DMS114 treated with DMSO at 0.1 percent for 48 hours (cell line): ENCODE results near the gene SUFU.

Source experiments
- DNase-seq: peaks from one replicate; lab custom pipeline; 2025; ENCODE audit not compliant: unreplicated experiment; lab: John Stamatoyannopoulos, UW

The SUFU gene

DNA sequence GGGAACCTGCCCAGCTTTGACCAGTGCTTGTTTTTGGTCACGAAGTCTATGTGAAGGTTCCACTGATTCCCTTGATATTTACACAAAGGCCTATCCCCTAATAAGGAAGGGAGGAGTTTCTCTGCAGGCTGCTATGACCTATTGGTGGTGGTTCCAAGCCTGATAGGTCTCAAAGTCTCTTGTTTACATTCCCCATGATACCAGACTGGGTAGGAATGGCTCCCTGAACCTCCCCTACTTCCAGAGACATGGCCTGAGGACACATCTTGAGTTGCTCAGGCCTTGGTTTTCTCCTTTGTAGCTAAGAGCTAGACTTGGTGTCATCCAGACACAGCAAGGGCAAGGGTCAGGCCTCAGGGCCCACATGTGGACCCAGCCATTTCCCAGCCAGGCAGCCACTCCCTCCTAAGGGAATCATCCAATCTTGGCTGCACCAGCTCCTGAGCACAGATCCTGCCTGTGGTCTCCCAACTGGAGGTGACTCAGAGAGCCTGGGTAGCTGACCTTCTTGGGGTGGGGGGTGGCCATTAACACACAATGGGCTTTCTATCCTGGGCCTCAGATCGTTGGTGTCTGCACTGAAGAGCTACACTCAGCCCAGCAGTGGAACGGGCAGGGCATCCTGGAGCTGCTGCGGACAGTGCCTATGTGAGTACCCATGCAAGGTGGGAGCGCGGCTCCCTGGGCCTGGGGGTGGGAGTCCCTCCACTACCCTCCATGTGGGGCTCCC is 89.5 kb downstream of the SUFU start:
- DNase-seq = no peak

DNA sequence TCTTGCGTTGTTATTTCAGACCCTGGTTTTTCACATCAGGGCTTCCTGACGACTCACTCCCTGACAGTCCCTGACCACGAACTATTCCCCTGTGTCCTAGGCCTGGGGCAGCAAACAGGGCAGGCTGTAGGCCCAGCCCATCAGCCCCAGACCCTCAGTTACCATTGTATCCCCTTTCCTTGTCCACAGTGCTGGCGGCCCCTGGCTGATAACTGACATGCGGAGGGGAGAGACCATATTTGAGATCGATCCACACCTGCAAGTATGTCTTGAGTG is 90.0 kb downstream of the SUFU start:
- no peak for DNase-seq

DNA sequence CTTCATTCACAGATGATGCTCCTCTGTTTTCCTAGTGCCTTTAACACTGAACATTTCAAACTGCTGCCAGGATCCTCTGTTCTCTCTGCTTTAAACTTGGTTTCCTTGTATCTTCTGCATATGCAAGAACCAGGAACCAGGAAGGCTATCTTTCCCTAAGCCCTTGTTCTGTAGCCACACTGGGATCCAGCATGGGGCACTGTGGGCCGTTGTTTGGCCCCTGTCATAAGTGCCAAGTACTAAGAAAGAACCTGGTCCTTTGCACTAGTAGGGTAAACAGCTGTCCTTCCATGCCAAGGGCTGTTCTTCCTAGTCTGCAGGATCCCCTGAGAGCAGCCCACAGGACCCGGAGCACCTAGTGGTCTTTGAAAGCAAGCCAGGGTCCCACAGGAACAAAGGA is 91.5 kb downstream of the SUFU start:
- no peak for DNase-seq

DNA sequence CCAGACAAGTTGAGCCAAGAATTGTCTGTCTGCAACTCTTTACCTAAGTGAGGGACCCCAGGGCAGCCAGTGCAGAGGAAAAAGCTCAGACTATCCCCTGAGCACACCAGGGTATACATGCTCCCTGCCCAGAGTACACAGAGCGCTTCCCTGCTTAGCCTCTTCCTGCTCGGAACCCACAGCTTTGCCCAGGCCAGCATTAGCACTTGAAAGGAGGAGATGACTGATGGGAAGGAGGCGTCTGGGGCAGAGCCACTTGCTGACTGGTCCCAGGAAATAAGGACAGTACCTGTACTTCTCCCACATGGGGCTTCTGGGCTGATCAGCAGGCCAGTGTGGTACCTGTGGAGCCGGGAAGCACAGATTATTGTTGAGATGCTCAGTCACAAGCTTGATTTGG is 92.1 kb downstream of the SUFU start:
- DNase-seq = no peak

DNA sequence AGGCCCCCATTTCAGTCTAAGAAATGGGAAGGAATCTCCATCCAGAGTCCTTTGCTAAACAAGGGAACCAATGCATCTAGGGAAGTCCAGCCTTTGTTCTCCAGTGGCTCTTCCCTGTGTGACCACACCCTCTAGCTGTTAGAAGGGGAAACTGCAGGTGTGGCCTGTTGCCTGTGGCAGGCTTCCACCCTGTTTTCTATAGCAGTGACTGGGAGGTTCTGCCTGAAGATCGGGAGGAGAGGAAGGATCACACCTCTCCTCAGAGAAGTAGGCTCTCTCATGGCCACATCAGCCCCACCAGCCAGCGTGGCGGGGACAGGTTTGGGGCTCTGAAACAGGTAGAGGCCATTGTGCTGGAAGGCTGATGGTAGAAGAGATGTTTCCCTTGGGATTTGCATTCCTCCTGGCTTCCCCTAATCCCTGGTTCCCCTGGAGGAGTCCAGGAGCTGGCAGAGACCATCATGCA is 92.8 kb downstream of the SUFU start:
- peak; percentile 58 for DNase-seq

DNA sequence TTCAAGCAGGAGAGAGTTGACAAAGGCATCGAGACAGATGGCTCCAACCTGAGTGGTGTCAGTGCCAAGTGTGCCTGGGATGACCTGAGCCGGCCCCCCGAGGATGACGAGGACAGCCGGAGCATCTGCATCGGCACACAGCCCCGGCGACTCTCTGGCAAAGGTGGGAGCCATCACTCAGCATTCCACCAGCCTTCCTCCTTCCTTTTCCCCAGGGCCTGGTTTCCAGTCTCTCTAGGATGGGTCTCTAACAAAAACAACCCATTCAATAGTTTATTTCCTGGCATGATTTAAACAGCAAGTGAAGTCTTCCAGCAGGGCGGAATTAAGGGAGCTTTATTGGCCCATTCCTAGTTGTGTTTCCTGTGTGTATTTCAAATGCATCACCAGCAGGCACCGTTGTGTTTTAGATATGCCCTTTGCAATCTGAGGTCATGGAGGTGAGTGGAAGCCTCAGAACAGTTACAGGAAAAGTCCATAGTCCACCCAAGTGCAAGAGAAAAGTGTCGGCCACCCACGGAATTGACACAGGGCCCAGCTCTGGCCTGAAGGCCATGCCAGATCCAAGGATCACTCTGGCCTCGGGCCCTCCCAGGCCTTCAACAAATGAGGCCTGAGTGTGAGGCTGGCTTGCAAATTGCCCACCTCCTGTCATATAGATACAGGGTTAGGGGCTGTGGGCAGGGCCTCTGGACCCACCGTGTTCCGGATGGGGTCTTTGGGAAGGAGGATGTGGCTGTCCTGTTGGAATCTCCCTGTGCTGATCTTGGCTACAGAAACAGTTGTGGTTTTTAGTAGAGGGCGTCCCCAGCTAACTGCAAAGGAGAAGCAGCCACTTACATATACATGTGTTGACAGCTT is 93.6 kb downstream of the SUFU start:
- no peak for DNase-seq

DNA sequence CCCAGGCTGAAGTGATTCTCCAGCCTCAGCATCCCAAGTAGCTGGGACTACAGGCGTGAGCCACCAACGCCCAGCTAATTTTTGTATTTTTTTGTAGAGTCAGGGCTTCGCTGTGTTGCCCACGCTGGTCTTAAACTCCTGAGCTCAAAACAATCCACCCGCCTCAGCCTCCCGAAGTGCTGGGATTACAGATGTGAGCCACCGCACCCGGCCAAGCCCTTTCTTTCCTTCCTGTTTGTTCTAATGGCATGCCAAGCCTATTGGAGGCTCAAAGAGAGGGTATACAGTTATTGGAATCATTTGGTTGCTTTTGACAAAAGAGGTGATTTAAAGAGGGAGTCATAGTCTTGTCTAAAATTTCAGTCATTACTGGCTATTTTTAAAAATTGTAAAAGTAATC is 94.5 kb downstream of the SUFU start:
- no peak for DNase-seq

DNA sequence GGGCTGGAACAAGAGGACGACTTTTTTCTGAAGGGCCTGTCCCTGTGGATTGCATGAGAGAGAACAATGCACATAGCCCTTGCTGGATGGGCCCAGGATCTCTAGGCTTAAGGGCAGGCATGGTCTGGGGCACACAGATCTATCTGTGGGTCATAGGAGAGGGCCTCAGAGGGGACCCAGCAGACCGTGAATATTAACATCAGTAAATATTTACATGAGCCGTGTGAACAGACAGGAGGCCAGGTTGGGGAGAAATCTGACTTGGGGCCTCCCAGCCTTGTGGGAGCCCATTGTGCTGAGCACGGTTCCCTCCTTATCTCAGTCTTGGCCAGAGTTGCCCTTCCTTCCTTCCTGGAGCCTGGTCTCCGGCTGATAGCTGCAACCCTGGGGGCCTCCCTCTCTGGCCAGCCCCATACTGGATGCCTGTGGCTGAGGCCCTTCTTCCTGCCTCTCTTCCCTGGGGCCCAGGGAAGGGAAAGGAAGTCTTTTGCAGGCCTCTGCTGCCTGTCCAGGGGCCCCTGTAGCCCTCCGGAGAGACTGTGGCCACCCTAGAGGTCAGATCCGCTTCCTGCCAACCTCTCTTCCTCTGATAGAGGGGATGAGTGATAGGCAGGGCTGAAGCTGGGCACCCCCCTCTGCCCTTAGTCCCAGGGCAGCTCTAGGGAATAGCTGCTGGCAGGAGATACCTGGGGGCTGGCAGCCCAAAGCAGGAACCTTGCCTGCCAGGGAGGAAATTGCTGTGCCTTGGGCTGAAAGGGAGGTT is 96.0 kb downstream of the SUFU start:
- DNase-seq = no peak

DNA sequence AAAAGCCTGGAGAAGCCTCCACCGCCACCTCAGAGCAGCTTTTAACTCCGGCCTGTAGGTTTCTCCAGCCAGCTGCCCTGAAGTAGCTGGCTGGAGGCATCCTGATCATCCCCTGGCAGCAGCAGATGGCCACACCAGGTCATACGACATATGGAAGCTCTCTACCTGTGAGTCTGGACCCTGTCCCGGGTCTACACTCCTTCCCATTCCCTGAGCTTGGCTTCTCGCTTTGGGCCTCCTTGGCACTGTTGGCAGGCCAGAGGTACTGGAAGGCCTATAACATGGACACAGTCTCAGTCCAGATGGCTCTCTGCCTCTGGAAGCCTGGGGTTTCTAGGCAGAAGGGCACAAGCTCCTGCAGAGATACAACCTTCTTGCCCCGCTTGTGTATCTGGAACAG is 97.0 kb downstream of the SUFU start:
- DNase-seq = no peak

DNA sequence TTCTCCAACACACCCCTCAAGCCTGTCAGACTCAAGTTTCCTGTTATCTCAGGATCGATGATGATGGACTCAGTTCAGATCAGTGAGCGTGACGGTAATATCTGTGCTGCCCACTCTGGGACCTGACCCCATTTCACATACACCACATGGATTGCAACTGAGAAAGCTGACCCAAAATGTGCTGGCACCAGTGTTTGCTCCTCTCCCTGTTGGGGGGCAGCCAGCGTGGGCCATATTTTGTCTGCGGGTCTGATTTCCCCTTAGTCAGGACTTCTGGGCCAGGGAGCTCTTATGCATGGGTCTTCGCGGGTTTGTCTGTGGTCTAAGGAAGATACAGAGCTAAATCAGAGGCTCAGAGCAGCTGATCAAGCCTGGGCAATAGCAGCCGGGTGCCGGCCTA is 97.9 kb downstream of the SUFU start:
- DNase-seq = no peak

DNA sequence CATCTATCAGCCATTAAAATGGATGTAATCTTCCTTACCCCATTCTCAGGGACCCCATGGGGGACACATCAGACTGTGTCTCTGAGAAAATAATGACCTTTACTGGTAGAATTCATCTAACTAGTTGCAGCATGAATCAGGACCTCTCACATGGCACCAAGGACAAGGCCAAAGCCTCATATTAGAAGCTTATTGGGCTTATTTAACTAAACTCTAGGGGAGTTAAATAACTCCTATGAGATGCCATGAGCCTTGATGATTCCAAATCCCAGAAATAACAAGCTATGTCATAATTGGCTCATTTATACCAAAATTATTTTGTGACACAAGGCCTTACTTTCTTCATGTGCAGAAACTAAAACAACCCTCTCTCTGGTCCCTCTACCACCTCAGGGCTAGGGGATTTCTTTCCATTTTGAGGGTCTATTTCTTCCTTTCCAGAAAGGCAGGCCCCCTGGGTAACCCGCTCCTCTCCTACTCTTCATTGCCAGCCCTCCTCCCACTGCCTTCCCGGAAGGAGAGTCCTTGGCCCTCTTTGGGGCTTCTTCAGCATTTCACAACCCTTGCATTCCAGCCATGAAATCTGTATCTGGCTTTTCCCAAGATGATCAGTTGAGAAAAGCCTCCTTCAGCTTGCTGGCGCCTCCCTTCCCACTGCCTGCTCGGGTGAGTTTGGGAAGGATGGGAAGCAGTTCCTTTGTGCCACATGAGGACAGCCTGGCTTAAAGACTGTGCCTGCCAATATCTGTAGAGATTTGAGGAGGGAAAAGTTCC is 98.7 kb downstream of the SUFU start:
- no peak for DNase-seq

DNA sequence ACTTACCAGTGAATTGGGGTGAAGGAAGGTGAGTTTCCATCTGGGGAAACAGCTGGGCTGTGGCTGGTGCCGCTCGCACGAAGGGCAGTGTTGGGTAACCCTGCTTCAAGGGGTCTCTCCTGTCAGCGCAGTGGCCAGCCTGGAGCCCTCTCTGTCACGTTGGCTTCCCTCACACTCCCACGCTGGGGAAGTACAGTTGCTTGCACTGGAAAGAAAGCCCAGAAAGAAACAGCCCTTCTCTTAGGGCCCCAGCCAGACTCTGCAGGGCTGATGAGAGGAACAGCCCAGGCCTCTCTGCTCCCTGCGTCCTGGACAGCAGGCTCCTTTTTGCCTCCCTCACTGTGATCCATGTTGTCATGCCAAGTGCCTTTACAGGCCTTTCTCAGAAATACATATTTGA is 100.2 kb downstream of the SUFU start:
- DNase-seq = no peak

DNA sequence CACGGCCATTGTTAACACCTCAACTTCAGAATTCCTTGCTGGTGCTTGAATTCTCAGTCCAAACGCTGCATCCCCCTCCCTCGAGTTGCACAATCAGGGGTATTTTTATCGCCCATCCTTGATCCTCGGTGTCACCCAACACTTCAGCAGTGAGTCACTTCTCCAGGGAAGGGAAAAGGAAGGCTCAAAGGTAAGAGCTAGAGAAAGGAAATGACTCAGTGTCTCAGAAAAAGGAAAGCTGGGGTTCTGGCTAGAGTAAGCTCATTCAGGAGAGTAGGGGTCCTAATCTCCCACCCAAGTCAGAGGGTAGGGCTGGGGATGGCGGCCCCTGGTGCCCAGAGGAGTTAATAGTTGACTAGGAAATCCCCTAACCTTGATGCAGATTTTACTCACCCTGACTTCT is 100.7 kb downstream of the SUFU start:
- no peak for DNase-seq

DNA sequence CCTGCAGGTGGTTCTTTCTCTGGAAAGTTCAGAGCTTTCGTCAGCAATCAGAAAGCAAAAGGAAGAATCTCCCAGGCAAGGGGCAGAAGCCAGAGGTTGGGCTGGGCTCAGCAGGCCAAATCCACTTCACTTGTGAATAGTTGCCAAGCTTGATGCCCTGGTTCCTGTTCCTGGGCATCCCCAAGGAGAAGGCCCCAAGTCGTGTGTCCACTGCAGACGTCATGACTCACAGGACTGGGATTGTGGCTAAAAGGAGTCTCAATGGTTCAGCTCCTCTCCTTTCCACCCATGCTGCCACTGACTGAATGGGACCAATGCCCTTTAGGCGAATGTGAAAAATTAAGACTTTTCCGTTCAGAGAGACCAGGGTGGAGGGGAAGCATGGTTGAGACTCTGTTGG is 101.9 kb downstream of the SUFU start:
- DNase-seq = no peak

DNA sequence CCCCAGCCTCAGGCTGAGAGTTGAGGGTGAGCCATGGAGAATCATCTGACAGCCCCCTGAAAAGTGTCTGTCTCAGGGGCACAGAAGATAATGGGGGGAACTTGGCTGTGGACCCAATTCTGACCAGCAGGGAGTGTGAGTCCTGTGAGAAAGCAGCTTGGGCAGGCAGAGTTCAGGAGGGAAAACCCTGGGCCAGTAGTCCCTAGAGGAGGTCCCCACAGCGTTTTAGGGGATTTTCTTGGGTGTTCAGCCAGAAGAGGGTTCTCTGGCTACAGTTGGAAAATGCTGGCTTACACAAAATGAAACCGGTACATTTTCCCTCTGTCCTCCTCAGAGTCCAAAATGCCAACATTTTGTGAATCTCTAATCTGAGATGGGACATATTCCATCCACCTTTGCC is 104.7 kb downstream of the SUFU start:
- DNase-seq = no peak

DNA sequence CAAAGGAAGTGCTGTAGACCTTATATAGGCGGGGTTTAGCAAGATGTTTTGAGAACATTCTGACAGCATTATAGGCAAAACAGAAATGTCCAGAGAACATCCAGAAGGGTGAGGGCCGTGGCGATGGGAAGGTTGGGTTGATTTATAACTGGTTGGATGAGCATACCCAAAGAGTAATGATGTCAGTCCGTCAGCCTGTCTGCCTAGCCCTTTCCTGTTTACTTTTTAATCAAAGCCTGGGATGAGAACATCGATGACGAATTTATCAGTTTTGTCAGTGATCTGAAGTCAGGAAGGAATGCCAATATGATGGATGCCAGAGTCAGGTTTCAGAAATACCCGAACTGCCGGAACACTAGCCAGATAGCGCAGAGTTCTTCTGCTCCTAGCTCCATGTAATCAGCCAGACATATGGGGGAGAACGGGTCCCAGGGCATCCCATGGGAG is 106.7 kb downstream of the SUFU start:
- no peak for DNase-seq

DNA sequence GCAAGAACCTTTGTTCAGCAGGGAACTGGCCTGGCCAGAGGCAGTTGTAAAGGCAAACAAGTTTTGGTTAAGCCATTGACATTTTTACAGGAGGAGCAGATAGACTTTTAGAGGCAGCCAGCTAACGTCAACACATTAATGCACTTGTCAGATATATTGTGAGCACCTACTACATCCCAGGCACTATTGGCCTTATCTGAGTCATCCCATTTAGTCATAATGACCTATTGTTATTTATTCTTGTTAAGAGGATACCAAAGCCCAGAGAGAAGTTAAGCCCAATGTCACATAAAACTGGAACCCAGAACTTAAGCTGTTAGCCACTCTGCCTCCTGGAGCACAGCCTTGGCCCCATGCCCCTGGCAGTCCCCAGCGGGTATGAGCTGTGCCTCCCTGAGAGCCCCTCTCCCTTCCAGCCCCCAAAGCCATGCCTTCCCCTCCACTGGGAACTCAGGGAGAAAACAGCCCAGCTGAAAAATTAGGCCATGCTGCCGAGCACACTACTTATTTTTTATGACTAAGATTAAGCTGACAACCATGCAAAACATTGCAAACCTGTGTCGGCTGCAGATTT is 107.8 kb downstream of the SUFU start:
- no peak for DNase-seq

DNA sequence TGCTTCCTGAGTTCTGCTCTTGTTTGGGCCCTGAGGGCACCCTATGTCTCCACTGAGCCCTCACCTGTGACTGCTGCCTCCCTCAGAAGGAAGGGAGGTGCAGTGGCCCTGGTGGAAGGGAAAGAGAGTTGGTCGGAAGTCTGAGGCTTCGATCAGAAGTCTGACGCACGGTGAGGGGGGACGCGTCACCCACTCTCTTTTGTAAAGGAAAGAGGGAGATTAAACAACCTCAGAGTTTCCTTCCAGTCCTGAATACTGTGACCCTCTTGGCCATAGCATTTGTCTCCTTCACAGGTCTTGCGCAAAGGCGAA is 109.1 kb downstream of the SUFU start:
- no peak for DNase-seq

DNA sequence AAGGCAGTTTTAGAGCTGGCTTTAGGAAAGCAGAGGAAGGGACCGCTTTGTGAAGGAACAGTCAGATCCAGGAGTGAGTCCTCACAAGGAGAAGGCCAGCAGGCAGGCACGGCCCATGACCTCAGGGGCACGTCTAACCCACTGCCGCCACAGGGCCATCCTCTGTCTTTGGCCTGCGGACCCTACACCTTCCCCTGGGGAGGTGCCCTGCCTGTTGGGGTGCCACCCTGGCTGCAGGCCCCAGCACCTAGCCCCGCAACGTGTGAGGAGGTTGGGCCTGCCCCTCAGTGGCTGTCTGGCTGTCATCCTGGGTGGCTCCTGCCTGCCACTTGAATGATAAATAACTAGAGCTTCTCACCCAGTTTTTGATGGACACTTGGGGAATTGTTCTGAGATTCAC is 109.5 kb downstream of the SUFU start:
- no peak for DNase-seq

DNA sequence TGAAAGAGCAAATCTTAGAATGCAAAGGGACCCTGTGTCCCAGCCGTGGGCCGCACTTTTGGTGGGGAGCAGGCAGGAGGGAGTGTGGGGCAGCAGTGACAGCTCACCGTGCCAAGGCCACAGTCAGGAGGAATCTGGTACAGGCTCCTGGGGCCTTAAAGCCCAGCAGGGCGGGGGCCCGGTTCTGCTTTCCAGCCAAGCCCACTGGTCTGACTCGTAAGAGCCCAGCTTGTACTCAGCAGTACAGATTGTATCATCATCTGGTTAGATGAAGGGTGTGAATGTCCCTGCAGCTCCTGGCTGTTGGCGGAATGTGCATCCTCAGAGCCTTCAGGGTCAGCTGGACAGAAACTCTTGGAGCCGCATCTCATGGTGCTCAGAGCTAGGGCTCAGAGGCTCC is 110.0 kb downstream of the SUFU start:
- DNase-seq = no peak

DNA sequence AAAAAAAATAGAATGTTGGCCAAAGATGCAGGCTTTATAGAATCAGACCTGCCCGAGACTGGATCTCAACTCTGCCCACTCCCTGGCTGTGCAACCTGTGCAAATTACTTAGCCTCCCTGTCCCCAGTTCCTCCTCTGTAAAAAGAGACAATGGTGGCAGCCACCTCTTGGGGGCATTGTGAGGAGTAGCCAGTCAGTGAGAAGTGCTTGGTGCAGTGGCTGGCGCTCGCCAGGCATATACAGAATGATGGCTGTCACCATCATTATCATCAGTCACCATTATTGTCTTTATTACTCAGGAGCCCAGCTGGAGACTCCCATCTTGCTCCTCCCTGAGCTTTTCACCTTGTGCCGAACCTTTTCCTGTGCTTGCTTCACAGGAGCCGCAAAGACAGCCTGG is 111.1 kb downstream of the SUFU start:
- DNase-seq = no peak
